Cardiac muscle cell (in vitro differentiated cells and primary cell): Measurements from ENCODE around the gene ZNF891. TPM values are rescaled to one million over a fixed set of nuclear protein-coding genes. Genes with fewer than 3 reads are reported as not detected.
A peak's percentile ranks its signal among the peaks of the same experiment; 100 is the strongest.

Experiments used
- DNase-seq, 2 donors: peaks; one replicate each; pipeline versions ENCODE4 v3.0.0 to v3.0.0-alpha.2; 2010 to 2017; ENCODE audit warnings: low read depth in 1 of 2, low spot score in 1 of 2
- H3K27ac ChIP-seq: fragments of 200-600 bp; sonication (generic); 2 replicates; pipeline ENCODE4 v1.5.1; 2016
- H3K27me3 ChIP-seq: fragments of 200-600 bp; sonication (generic); 2 replicates; pipeline ENCODE4 v1.6.0; 2016; ENCODE audit warnings: control low read depth
- H3K36me3 ChIP-seq: fragments of 200-600 bp; sonication (generic); 2 replicates; pipeline ENCODE4 v1.5.1; 2016; ENCODE audit warnings: control low read depth
- H3K4me1 ChIP-seq: fragments of 200-600 bp; sonication (generic); 2 replicates; pipeline ENCODE4 v1.8.1; 2017; ENCODE audit warnings: low read depth, mild to moderate bottlenecking, mixed run types
- H3K4me3 ChIP-seq: fragments of 200-600 bp; sonication (generic); 2 replicates; pipeline ENCODE4 v1.5.1; 2016; ENCODE audit warnings: mild to moderate bottlenecking
- H3K9me3 ChIP-seq: fragments of 200-600 bp; sonication (generic); 2 replicates; pipeline ENCODE4 v1.5.1; 2017; ENCODE audit warnings: low read depth, mild to moderate bottlenecking, control low read depth
- CTCF ChIP-seq: IDR thresholded peaks from 2 replicates; pipeline ENCODE4 v1.5.1; 2012; ENCODE audit warnings: low read depth, mild to moderate bottlenecking, low read length
- polyA plus RNA-seq: library from polyadenylated mRNA; unstranded; fragments of >200 nt; fragmentation: Nextera tagmentation; extraction: Ambion mirVana; gene quantifications from 2 replicates; pipeline ENCODE4 v1.2.1, GENCODE V29; 2016
- total RNA-seq: library from RNA; depleted of rRNA; stranded (reverse); fragments of >200 nt; gene quantifications from 2 replicates; pipeline ENCODE4 v1.2.3, GENCODE V29; 2016

Gene ZNF891
- total and polyA plus RNA-seq, 2 experiments from 2014 or later: 0.65 to 2.7 TPM

GRCh38 chr12:133120385-133121191, 9.5 kb downstream of the ZNF891 start:
- Histone ChIP-seq H3K27me3 (no peaks in the 10 kb centered on the region), H3K36me3 (peaks cover 19% of the 10 kb centered on the region), H3K9me3 (peaks cover 21% of the 10 kb centered on the region), H3K27ac (no peak overlapping the region), H3K4me3 (no peak overlapping the region), H3K4me1 (no peaks in the 10 kb centered on the region)
- TF ChIP-seq CTCF: no peak
- DNase-seq: no peak

GRCh38 chr12:133108150-133108549, 21.9 kb downstream of the ZNF891 start:
- Histone ChIP-seq H3K4me3 (no peak overlapping the region), H3K4me1 (no peaks in the 10 kb centered on the region), H3K36me3 (peaks cover 17% of the 10 kb centered on the region)

GRCh38 chr12:133107121-133107520, 23.0 kb downstream of the ZNF891 start:
- no peak overlapping the region for H3K4me3 ChIP-seq
- H3K27me3 ChIP-seq: no peaks in the 10 kb centered on the region
- H3K4me1 ChIP-seq: no peaks in the 10 kb centered on the region
- no peak for DNase-seq
- no peak for TF ChIP-seq CTCF
- H3K27ac ChIP-seq: no peak overlapping the region
- peaks cover 41% of the 10 kb centered on the region for H3K9me3 ChIP-seq
- peaks cover 17% of the 10 kb centered on the region for H3K36me3 ChIP-seq

More at GRCh38 chr12:133108150-133108549, 21.9 kb downstream of the ZNF891 start:
- DNase-seq: no peak
- Histone ChIP-seq H3K27ac (no peak overlapping the region), H3K9me3 (peaks cover 41% of the 10 kb centered on the region), H3K27me3 (no peaks in the 10 kb centered on the region)
- TF ChIP-seq CTCF: no peak

- peaks cover 22% of the 10 kb centered on the region for H3K36me3 ChIP-seq
Measured at GRCh38 chr12:133106253-133106652, 23.8 kb downstream of the ZNF891 start.

GRCh38 chr12:133105620-133106019, 24.5 kb downstream of the ZNF891 start:
- Histone ChIP-seq H3K27ac (no peak overlapping the region), H3K4me3 (no peak overlapping the region), H3K4me1 (no peaks in the 10 kb centered on the region), H3K27me3 (no peaks in the 10 kb centered on the region), H3K9me3 (peaks cover 41% of the 10 kb centered on the region), H3K36me3 (peaks cover 28% of the 10 kb centered on the region)
- peak in 1 of 2 donors; percentile 11 for DNase-seq
- TF ChIP-seq CTCF: no peak

More at GRCh38 chr12:133106253-133106652, 23.8 kb downstream of the ZNF891 start:
- TF ChIP-seq CTCF: no peak
- Histone ChIP-seq H3K9me3 (peaks cover 41% of the 10 kb centered on the region), H3K4me3 (no peak overlapping the region), H3K27me3 (no peaks in the 10 kb centered on the region), H3K27ac (no peak overlapping the region), H3K4me1 (no peaks in the 10 kb centered on the region)
- peak in 1 of 2 donors; percentile 9 for DNase-seq
